WTC11 (cell line): ENCODE data around the gene BCL11A. TPM values are rescaled to one million over a fixed set of nuclear protein-coding genes. Genes with fewer than 3 reads are reported as not detected.
A peak's percentile ranks its signal among the peaks of the same experiment; 100 is the strongest.

ENCODE experiments used
- ATAC-seq: fragments of 200-7000 bp; cut with Tn5 transposase; 2 replicates; pipeline ENCODE4 v1.10.0; 2021; ENCODE audit warnings: mild to moderate bottlenecking, moderate library complexity
- CTCF ChIA-PET: fragments of 300-600 bp; sonication (Branson Sonifier 250); formaldehyde crosslinking; loops from one replicate; lab custom pipeline; 2021; ENCODE audit warnings: antibody characterized with exemption; lab: Charles Lee
- POLR2A ChIA-PET: fragments of 350-600 bp; sonication (Branson Sonifier 250); formaldehyde crosslinking; loops from one replicate; lab custom pipeline; 2021; ENCODE audit warnings: antibody characterized with exemption; lab: Charles Lee
- DNase-seq: peaks from one replicate; pipeline ENCODE4 v3.0.0; 2021; ENCODE audit warnings: low spot score
- H3K27ac Mint-ChIP-seq: 2 replicates; pipeline ENCODE4 v1.8.0; 2021; ENCODE audit warnings: mixed read lengths
- H3K27me3 Mint-ChIP-seq: 2 replicates; pipeline ENCODE4 v1.8.0; 2021; ENCODE audit warnings: low read depth, mild to moderate bottlenecking, moderate library complexity, mixed read lengths
- H3K36me3 Mint-ChIP-seq: 2 replicates; pipeline ENCODE4 v1.8.0; 2021; ENCODE audit warnings: mixed read lengths
- H3K4me1 Mint-ChIP-seq: 2 replicates; pipeline ENCODE4 v1.8.0; 2022; ENCODE audit warnings: mixed read lengths
- H3K4me3 Mint-ChIP-seq: 2 replicates; pipeline ENCODE4 v1.8.0; 2021; ENCODE audit warnings: mild to moderate bottlenecking, moderate library complexity, mixed read lengths
- H3K9me3 Mint-ChIP-seq: 2 replicates; pipeline ENCODE4 v1.8.0; 2021; ENCODE audit warnings: mixed read lengths
- ATF1 ChIP-seq: sonication (generic); formaldehyde crosslinking; IDR thresholded peaks from 2 replicates; pipeline ENCODE4 v1.8.1; 2023; ENCODE audit warnings: mild to moderate bottlenecking, moderate library complexity, missing genetic modification reagents
- CBFB ChIP-seq: sonication (generic); formaldehyde crosslinking; IDR thresholded peaks from 2 replicates; pipeline ENCODE4 v1.8.1; 2022; ENCODE audit warnings: mild to moderate bottlenecking, low read depth, missing genetic modification reagents
- CREM ChIP-seq: sonication (generic); formaldehyde crosslinking; IDR thresholded peaks from 2 replicates; pipeline ENCODE4 v1.8.1; 2022; ENCODE audit warnings: mild to moderate bottlenecking, missing genetic modification reagents, moderate library complexity
- ESRRA ChIP-seq: sonication (generic); formaldehyde crosslinking; IDR thresholded peaks from 2 replicates; pipeline ENCODE4 v1.8.1; 2022; ENCODE audit warnings: mild to moderate bottlenecking, missing genetic modification reagents, borderline replicate concordance
- ETV6 ChIP-seq: sonication (generic); formaldehyde crosslinking; IDR thresholded peaks from 2 replicates; pipeline ENCODE4 v1.8.1; 2022; ENCODE audit warnings: mild to moderate bottlenecking, missing genetic modification reagents
- GTF2I ChIP-seq: fragments of 250-450 bp; sonication (Bioruptor Pico); conservative IDR thresholded peaks from 2 replicates; pipeline ENCODE4 v1.4.0; 2021; ENCODE audit warnings: mild to moderate bottlenecking
- NFE2L1 ChIP-seq: sonication (generic); formaldehyde crosslinking; IDR thresholded peaks from 2 replicates; pipeline ENCODE4 v1.8.1; 2023; ENCODE audit warnings: missing genetic modification reagents
- NR1H2 ChIP-seq: sonication (generic); formaldehyde crosslinking; IDR thresholded peaks from 2 replicates; pipeline ENCODE4 v1.9.0; 2021; ENCODE audit warnings: mild to moderate bottlenecking, moderate library complexity, missing genetic modification reagents
- NR2C2 ChIP-seq: sonication (generic); formaldehyde crosslinking; IDR thresholded peaks from 2 replicates; pipeline ENCODE4 v1.8.0; 2022; ENCODE audit warnings: mild to moderate bottlenecking, missing genetic modification reagents
- OVOL2 ChIP-seq: fragments of 250-450 bp; sonication (Bioruptor Pico); IDR thresholded peaks from 2 replicates; pipeline ENCODE4 v1.9.0; 2021; ENCODE audit warnings: mild to moderate bottlenecking, borderline replicate concordance
- PRRX2 ChIP-seq: fragments of 250-450 bp; sonication (Bioruptor Pico); IDR thresholded peaks from 2 replicates; pipeline ENCODE4 v1.8.0; 2021; ENCODE audit warnings: mild to moderate bottlenecking
- SMAD3 ChIP-seq: sonication (generic); formaldehyde crosslinking; IDR thresholded peaks from 2 replicates; pipeline ENCODE4 v1.8.0; 2022; ENCODE audit warnings: missing genetic modification reagents, mild to moderate bottlenecking, borderline replicate concordance
- TEAD1 ChIP-seq: sonication (generic); formaldehyde crosslinking; IDR thresholded peaks from 2 replicates; pipeline ENCODE4 v1.8.0; 2022; ENCODE audit warnings: mild to moderate bottlenecking, missing genetic modification reagents
- ZBTB21 ChIP-seq: sonication (generic); formaldehyde crosslinking; IDR thresholded peaks from 2 replicates; pipeline ENCODE4 v1.8.1; 2023; ENCODE audit warnings: mild to moderate bottlenecking, missing genetic modification reagents, borderline replicate concordance
- ZNF219 ChIP-seq: sonication (generic); formaldehyde crosslinking; IDR thresholded peaks from 2 replicates; pipeline ENCODE4 v1.8.0; 2023; ENCODE audit warnings: missing genetic modification reagents, mild to moderate bottlenecking, borderline replicate concordance
- ZNF396 ChIP-seq: fragments of 250-450 bp; sonication (Bioruptor Pico); IDR thresholded peaks from 2 replicates; pipeline ENCODE4 v1.8.0; 2021; ENCODE audit warnings: mild to moderate bottlenecking, moderate library complexity, borderline replicate concordance
- ZNF416 ChIP-seq: fragments of 250-450 bp; sonication (Bioruptor Pico); IDR thresholded peaks from 2 replicates; pipeline ENCODE4 v1.9.0; 2021; ENCODE audit warnings: mild to moderate bottlenecking, inconsistent platforms
- ZNF423 ChIP-seq: fragments of 250-450 bp; sonication (Bioruptor Pico); IDR thresholded peaks from 2 replicates; pipeline ENCODE4 v2.1.2; 2022; ENCODE audit warnings: mild to moderate bottlenecking, moderate library complexity
- ZNF671 ChIP-seq: fragments of 250-450 bp; sonication (Bioruptor Pico); IDR thresholded peaks from 2 replicates; pipeline ENCODE4 v1.8.0; 2021; ENCODE audit warnings: mild to moderate bottlenecking
- total RNA-seq: library from RNA; stranded (reverse); gene quantifications from 3 replicates; pipeline ENCODE4 v1.2.3, GENCODE V29; 2021
- TF ChIP-seq, protein P1 (sequence below): sonication (generic); formaldehyde crosslinking; IDR thresholded peaks from 2 replicates; pipeline ENCODE4 v1.8.0; 2022; ENCODE audit warnings: mild to moderate bottlenecking, missing genetic modification reagents
- TF ChIP-seq, protein P2 (sequence below): sonication (generic); formaldehyde crosslinking; IDR thresholded peaks from 2 replicates; pipeline ENCODE4 v1.8.1; 2022; ENCODE audit warnings: missing genetic modification reagents, borderline replicate concordance
- TF ChIP-seq, protein P3 (sequence below): fragments of 250-450 bp; sonication (Bioruptor Pico); IDR thresholded peaks from 2 replicates; pipeline ENCODE4 v2.1.2; 2022; ENCODE audit warnings: mild to moderate bottlenecking, moderate library complexity
- TF ChIP-seq, protein P4 (sequence below): sonication (generic); formaldehyde crosslinking; IDR thresholded peaks from 2 replicates; pipeline ENCODE4 v1.8.0; 2022; ENCODE audit warnings: mild to moderate bottlenecking, missing genetic modification reagents
- TF ChIP-seq, protein P5 (sequence below): sonication (generic); formaldehyde crosslinking; IDR thresholded peaks from 2 replicates; pipeline ENCODE4 v1.8.1; 2023; ENCODE audit warnings: mild to moderate bottlenecking, missing genetic modification reagents
- TF ChIP-seq, protein P6 (sequence below): sonication (generic); formaldehyde crosslinking; IDR thresholded peaks from 2 replicates; pipeline ENCODE4 v1.8.0; 2022; ENCODE audit warnings: mild to moderate bottlenecking, missing genetic modification reagents

Gene BCL11A
- total RNA-seq, 1 experiment from 2014 or later: 53.2 TPM

DNA sequence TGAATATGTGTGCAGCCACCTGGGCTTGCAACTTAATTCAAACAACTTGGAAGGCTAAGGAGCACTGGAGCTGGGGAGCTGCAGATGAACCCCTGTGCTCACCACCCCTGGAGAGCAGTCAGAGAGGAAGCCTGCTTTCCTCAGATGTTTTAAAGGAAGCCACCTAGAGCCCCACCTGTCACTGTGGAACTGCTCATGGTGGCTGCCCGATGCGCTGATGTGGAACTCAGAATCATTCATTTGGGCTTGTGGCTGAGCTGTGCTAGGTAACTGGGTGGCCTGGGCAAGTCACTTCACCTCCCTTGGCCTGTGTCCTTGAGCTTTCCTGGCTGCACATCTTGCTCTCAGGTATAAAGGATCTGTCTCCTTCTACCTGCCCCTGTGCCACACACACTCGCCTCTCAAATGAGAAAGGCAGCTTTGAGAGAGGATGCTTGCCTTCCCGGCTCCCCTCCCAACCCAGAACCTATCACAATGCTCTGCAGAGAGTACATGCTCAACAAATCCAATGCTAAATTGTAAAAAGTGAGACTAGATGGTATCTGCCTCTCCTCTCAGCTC lies 41.3 kb downstream of the BCL11A start:
- no peak for ATAC-seq
- H3K4me1 Mint-ChIP-seq: peaks cover 95% of the 10 kb centered on the region

DNA sequence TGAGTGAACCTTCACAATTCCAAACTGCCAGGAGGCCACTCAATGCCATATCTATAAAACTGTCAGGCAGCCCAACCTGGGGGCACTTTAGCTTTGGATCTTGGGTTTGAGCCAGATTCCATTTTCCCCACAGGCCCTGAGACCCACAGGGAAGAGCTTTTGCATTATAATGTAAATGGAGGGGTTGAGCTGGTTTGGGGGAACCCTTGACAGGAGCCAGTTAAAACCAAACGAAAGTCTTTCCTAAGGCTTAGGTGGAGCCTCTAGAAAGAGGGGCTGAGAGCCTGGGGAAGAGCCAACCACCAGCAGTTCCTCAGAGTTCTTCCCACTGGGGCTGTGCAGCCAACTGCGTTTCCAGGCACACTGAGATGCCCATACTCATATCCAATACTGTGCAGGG lies 42.7 kb downstream of the BCL11A start:
- no peak for TF ChIP-seq PRRX2
- TF ChIP-seq, protein P1, sequence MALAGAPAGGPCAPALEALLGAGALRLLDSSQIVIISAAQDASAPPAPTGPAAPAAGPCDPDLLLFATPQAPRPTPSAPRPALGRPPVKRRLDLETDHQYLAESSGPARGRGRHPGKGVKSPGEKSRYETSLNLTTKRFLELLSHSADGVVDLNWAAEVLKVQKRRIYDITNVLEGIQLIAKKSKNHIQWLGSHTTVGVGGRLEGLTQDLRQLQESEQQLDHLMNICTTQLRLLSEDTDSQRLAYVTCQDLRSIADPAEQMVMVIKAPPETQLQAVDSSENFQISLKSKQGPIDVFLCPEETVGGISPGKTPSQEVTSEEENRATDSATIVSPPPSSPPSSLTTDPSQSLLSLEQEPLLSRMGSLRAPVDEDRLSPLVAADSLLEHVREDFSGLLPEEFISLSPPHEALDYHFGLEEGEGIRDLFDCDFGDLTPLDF: no peak
- TF ChIP-seq TEAD1: no peak
- TF ChIP-seq NR1H2: no peak
- TF ChIP-seq ZNF423: no peak
- no peak overlapping the region; the same call in 1 of the 2 replicates for H3K4me3 Mint-ChIP-seq
- ChIA-PET POLR2A (interaction anchor here (1.4 kb wide), 1 partner anchor 39 kb away, joined by 3 read pairs; no protein-coding TSS in a partner anchor), CTCF (interaction anchor here (0.8 to 2.2 kb wide), 3 partner anchors 39 to 164 kb away, joined by 4 to 7 read pairs (median 5); no protein-coding TSS in a partner anchor)
- peak; percentile 65 for ATAC-seq
- no peaks in the 10 kb centered on the region for H3K9me3 Mint-ChIP-seq
- H3K36me3 Mint-ChIP-seq: no peaks in the 10 kb centered on the region; the same call in 1 of the 2 replicates
- no peak for DNase-seq
- H3K27me3 Mint-ChIP-seq: no peaks in the 10 kb centered on the region
- H3K27ac Mint-ChIP-seq: peak overlapping the region; percentile 25; the same call in 1 of the 2 replicates
- H3K4me1 Mint-ChIP-seq: peaks cover 94% of the 10 kb centered on the region

More for the DNA sequence above, 41.3 kb downstream of the BCL11A start:
- peaks cover 7% of the 10 kb centered on the region for H3K36me3 Mint-ChIP-seq
- no peaks in the 10 kb centered on the region for H3K9me3 Mint-ChIP-seq
- ChIA-PET CTCF (interaction anchor here (0.9 to 2.2 kb wide), 4 partner anchors 30 to 162 kb away, joined by 3 to 7 read pairs (median 4); no protein-coding TSS in a partner anchor), POLR2A (no interaction called here)
- no peaks in the 10 kb centered on the region for H3K27me3 Mint-ChIP-seq
- no peak overlapping the region for H3K4me3 Mint-ChIP-seq
- TF ChIP-seq ZBTB21 (CRISPR knock-in tag) (no peak), GTF2I (CRISPR knock-in tag) (no peak), ETV6 (CRISPR knock-in tag) (no peak), ZNF671 (no peak), OVOL2 (no peak)
- H3K27ac Mint-ChIP-seq: no peak overlapping the region; the same call in 1 of the 2 replicates
- DNase-seq: no peak

DNA sequence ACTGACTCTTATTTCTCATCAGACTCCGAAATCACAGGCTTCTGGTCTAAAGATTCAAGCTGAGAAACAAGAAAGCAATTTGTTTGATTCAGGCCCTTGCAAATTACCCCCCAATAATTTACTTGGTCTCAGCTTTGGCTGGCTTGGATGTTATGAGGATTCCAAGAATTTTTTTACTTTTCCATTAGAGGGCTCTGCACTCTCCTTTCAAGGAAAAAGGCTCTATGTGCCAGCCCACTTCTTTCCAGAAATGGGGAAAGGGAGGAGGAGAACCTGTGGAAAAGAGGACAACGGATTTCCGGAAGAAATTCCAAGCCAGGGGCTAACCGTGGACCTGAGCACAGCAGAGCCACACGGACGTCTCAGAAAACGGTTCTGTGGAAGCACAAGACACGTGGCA lies 44.4 kb downstream of the BCL11A start:
- Mint-ChIP-seq H3K4me3 (no peak overlapping the region), H3K9me3 (no peaks in the 10 kb centered on the region), H3K27ac (peak overlapping the region; percentile 45), H3K4me1 (peaks cover 98% of the 10 kb centered on the region), H3K27me3 (no peaks in the 10 kb centered on the region), H3K36me3 (no peaks in the 10 kb centered on the region)
- ATAC-seq (no peak), DNase-seq (no peak)
- POLR2A ChIA-PET: interaction anchor here (1.4 to 1.6 kb wide), 2 partner anchors 30 to 41 kb away, joined by 3 to 5 read pairs; no protein-coding TSS in a partner anchor
- CTCF ChIA-PET: interaction anchor here (0.8 to 2.4 kb wide), 3 partner anchors 12 to 41 kb away, joined by 3 to 20 read pairs (median 4); no protein-coding TSS in a partner anchor
- TF ChIP-seq, protein P2, sequence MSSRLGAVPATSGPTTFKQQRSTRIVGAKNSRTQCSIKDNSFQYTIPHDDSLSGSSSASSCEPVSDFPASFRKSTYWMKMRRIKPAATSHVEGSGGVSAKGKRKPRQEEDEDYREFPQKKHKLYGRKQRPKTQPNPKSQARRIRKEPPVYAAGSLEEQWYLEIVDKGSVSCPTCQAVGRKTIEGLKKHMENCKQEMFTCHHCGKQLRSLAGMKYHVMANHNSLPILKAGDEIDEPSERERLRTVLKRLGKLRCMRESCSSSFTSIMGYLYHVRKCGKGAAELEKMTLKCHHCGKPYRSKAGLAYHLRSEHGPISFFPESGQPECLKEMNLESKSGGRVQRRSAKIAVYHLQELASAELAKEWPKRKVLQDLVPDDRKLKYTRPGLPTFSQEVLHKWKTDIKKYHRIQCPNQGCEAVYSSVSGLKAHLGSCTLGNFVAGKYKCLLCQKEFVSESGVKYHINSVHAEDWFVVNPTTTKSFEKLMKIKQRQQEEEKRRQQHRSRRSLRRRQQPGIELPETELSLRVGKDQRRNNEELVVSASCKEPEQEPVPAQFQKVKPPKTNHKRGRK: no peak
- TF ChIP-seq, protein P3, sequence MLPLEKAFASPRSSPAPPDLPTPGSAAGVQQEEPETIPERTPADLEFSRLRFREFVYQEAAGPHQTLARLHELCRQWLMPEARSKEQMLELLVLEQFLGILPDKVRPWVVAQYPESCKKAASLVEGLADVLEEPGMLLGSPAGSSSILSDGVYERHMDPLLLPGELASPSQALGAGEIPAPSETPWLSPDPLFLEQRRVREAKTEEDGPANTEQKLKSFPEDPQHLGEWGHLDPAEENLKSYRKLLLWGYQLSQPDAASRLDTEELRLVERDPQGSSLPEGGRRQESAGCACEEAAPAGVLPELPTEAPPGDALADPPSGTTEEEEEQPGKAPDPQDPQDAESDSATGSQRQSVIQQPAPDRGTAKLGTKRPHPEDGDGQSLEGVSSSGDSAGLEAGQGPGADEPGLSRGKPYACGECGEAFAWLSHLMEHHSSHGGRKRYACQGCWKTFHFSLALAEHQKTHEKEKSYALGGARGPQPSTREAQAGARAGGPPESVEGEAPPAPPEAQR: no peak
- TF ChIP-seq ZNF219 (CRISPR knock-in tag): no peak
- TF ChIP-seq CBFB (CRISPR knock-in tag): no peak
- no peak for TF ChIP-seq ESRRA (CRISPR knock-in tag)
- TF ChIP-seq SMAD3 (CRISPR knock-in tag): no peak
- no peak for TF ChIP-seq ATF1 (CRISPR knock-in tag)
- no peak for TF ChIP-seq CREM (CRISPR knock-in tag)
- TF ChIP-seq NR2C2 (CRISPR knock-in tag): no peak
- TF ChIP-seq, protein P4, sequence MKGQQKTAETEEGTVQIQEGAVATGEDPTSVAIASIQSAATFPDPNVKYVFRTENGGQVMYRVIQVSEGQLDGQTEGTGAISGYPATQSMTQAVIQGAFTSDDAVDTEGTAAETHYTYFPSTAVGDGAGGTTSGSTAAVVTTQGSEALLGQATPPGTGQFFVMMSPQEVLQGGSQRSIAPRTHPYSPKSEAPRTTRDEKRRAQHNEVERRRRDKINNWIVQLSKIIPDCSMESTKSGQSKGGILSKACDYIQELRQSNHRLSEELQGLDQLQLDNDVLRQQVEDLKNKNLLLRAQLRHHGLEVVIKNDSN (CRISPR knock-in tag): no peak
- TF ChIP-seq, protein P5, sequence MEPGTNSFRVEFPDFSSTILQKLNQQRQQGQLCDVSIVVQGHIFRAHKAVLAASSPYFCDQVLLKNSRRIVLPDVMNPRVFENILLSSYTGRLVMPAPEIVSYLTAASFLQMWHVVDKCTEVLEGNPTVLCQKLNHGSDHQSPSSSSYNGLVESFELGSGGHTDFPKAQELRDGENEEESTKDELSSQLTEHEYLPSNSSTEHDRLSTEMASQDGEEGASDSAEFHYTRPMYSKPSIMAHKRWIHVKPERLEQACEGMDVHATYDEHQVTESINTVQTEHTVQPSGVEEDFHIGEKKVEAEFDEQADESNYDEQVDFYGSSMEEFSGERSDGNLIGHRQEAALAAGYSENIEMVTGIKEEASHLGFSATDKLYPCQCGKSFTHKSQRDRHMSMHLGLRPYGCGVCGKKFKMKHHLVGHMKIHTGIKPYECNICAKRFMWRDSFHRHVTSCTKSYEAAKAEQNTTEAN (CRISPR knock-in tag): no peak
- no peak for TF ChIP-seq TEAD1
- TF ChIP-seq, protein P6, sequence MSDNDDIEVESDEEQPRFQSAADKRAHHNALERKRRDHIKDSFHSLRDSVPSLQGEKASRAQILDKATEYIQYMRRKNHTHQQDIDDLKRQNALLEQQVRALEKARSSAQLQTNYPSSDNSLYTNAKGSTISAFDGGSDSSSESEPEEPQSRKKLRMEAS (CRISPR knock-in tag): no peak
- TF ChIP-seq ZNF396 (CRISPR knock-in tag): no peak
- no peak for TF ChIP-seq NFE2L1
- no peak for TF ChIP-seq ZNF416 (CRISPR knock-in tag)
